ENCODE results near the gene AK8. TPM values are rescaled to one million over a fixed set of nuclear protein-coding genes. Genes with fewer than 3 reads are reported as not detected.

Gene AK8
- total RNA-seq, 1 experiment from 2014 or later: 2.5 TPM

DNA sequence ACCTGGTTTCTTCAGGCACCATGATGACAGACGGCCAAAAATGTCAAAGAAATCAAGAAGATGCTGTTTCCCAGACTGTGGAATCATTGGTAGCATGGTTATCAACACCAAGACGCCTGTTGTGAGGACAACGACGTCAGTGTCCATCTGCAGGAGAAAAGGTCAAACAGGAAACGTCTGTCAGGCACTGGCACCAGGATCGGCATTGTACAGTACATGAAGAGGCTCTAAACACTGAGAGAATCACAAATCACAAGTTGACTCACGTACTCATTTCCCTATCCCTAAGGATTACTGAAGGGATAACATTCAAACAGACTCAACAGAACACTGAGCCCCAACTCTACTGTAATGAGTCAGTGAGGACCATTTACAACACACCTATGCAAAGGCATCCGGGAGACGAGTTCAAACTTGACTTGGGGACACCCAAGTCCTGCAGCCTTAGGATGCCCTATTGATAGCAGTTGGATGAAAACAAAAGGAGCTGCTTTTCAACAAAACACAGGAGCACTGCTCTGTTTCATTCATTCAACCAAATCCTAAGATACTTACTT is 45.3 kb upstream of the AK8 start:
- ChIA-PET RAD21 (ENCODE audit: low non-redundant PET in 1 of 2, low total read pairs in 2 of 2, uncharacterized antibody in 2 of 2, unreplicated experiment in 2 of 2) (no interaction called here), POLR2A (no interaction called here), CTCF (no interaction called here)
- Histone ChIP-seq H3K9ac (ENCODE audit: low read length) (no peak overlapping the region), H3K36me3 (ENCODE audit: control insufficient read depth in 1 of 2, insufficient read depth in 2 of 2, low read length in 2 of 2) (peaks cover 11 to 23% of the 10 kb centered on the region in 2 experiments; a peak in 2 of 4 replicates), H3K9me3 (ENCODE audit: control insufficient read depth in 1 of 2, insufficient read depth in 1 of 2, low read depth in 1 of 2, low read length in 2 of 2) (no peaks in the 10 kb centered on the region), H3K4me1 (ENCODE audit: control insufficient read depth in 1 of 2, insufficient read depth in 2 of 2, low read length in 2 of 2) (no peaks in the 10 kb centered on the region), H3K4me3 (replicated peaks in 1 of 2; ENCODE audit: low read depth in 1 of 2, low read length in 2 of 2) (no peak overlapping the region), H3K4me2 (ENCODE audit: low read length) (no peak overlapping the region), H3K27me3 (ENCODE audit: insufficient read depth, low read length) (no peaks in the 10 kb centered on the region), H3K79me2 (ENCODE audit: insufficient read depth, low read length) (no peaks in the 10 kb centered on the region), H3K9me2 (ENCODE audit: insufficient read depth) (no peaks in the 10 kb centered on the region), H4K20me1 (ENCODE audit: insufficient read depth) (no peaks in the 10 kb centered on the region), H3K27ac (ENCODE audit: low read depth, low read length) (no peak overlapping the region), H2AFZ (ENCODE audit: low read depth, low read length, poor library complexity, severe bottlenecking) (no peak overlapping the region)
- no peak for DNase-seq (ENCODE audit: low read depth, low spot score)
- TF ChIP-seq SRF (IDR thresholded peaks at IDR 0.05; ENCODE audit: low read depth): no peak
- TF ChIP-seq, protein P1, sequence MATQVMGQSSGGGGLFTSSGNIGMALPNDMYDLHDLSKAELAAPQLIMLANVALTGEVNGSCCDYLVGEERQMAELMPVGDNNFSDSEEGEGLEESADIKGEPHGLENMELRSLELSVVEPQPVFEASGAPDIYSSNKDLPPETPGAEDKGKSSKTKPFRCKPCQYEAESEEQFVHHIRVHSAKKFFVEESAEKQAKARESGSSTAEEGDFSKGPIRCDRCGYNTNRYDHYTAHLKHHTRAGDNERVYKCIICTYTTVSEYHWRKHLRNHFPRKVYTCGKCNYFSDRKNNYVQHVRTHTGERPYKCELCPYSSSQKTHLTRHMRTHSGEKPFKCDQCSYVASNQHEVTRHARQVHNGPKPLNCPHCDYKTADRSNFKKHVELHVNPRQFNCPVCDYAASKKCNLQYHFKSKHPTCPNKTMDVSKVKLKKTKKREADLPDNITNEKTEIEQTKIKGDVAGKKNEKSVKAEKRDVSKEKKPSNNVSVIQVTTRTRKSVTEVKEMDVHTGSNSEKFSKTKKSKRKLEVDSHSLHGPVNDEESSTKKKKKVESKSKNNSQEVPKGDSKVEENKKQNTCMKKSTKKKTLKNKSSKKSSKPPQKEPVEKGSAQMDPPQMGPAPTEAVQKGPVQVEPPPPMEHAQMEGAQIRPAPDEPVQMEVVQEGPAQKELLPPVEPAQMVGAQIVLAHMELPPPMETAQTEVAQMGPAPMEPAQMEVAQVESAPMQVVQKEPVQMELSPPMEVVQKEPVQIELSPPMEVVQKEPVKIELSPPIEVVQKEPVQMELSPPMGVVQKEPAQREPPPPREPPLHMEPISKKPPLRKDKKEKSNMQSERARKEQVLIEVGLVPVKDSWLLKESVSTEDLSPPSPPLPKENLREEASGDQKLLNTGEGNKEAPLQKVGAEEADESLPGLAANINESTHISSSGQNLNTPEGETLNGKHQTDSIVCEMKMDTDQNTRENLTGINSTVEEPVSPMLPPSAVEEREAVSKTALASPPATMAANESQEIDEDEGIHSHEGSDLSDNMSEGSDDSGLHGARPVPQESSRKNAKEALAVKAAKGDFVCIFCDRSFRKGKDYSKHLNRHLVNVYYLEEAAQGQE (IDR thresholded peaks at IDR 0.05; ENCODE audit: low read depth): no peak
- no peak for TF ChIP-seq EZH2phosphoT487 (IDR thresholded peaks at IDR 0.05; ENCODE audit: borderline replicate concordance)
- no peak for TF ChIP-seq CEBPB (IDR thresholded peaks at IDR 0.05; ENCODE audit: low read depth)
- TF ChIP-seq, protein P2, sequence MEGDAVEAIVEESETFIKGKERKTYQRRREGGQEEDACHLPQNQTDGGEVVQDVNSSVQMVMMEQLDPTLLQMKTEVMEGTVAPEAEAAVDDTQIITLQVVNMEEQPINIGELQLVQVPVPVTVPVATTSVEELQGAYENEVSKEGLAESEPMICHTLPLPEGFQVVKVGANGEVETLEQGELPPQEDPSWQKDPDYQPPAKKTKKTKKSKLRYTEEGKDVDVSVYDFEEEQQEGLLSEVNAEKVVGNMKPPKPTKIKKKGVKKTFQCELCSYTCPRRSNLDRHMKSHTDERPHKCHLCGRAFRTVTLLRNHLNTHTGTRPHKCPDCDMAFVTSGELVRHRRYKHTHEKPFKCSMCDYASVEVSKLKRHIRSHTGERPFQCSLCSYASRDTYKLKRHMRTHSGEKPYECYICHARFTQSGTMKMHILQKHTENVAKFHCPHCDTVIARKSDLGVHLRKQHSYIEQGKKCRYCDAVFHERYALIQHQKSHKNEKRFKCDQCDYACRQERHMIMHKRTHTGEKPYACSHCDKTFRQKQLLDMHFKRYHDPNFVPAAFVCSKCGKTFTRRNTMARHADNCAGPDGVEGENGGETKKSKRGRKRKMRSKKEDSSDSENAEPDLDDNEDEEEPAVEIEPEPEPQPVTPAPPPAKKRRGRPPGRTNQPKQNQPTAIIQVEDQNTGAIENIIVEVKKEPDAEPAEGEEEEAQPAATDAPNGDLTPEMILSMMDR (IDR thresholded peaks at IDR 0.05 in 2 of 3, conservative IDR thresholded peaks at IDR 0.05 in 1 of 3; ENCODE audit: borderline replicate concordance in 1 of 3, insufficient read depth in 1 of 3, low read depth in 2 of 3, low read length in 2 of 3): no peak
- TF ChIP-seq ZNF274 (IDR thresholded peaks at IDR 0.05; ENCODE audit: low read depth, low read length): no peak
- TF ChIP-seq EGR1 (IDR thresholded peaks at IDR 0.05; ENCODE audit: low read depth): no peak
- no peak for ATAC-seq
- intact Hi-C loops (cut with micrococcal nuclease): no loop called here
- BruUV-seq (replicated peaks): no TSS peak
